NCI-H187 (cell line): ENCODE results near the gene COQ9.
A peak's percentile ranks its signal among the peaks of the same experiment; 100 is the strongest.

Source experiments
- DNase-seq, 2 experiments: peaks; one replicate each; lab custom pipeline; 2025; lab: John Stamatoyannopoulos, UW

The COQ9 gene

DNA sequence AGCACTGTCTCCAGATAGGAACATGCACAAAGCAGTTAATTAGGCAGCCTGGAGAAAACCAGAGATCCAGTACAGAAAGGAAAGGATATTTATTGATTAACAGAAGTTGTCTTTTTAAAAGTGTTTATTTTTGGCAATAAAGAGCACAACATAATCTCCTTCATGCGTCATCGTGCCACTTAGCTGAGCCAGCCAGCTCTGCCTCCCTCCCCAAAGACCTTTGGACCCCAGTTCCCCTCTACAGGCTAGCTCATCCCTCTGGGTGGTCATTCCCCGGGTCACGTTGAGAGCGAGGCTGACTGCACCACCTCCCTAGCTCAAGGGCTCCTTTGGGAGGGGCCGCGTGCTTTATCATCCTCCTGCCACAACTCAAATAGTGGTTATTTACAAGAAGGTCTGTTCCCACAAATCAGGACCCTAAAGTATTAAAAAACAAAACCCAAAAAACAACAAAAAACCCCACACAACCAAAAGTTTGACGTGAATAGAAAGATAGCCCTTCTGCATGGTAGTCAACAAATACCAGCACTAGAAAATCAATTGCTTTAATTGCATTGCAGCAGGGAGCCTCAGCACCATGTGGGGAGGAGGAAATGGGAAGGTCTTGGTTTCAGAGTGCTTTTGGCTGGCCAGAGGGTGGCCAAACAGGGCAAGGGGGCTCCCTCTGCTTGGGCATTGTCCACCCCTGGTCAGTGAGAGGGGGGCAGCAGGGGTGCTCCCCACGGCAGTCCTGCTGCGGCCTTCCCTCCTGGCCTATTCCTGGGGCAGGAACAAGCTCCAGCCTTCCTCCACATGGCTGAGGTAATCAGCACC, 24.8 kb downstream of the COQ9 start:
- no peak for DNase-seq

DNA sequence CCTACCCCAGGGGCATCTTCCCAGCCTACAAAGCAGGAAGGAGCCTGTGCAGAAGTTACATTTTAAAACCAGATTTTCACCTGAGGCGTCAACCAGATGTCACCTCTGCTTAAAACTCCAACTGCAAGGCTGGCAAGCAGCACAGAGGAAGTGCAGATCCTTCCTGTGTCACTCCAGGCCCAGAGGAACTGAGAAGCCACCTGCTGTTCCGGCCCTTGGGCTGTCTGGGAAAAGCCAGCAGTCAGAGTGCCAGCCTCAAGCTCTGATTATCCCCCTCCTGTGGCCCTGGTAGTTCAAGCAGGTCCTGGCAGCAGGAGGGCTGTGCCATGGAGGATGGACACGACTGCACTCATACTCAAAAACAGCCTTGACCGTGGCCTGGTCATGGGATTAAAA, 25.4 kb downstream of the COQ9 start:
- no peak for DNase-seq

DNA sequence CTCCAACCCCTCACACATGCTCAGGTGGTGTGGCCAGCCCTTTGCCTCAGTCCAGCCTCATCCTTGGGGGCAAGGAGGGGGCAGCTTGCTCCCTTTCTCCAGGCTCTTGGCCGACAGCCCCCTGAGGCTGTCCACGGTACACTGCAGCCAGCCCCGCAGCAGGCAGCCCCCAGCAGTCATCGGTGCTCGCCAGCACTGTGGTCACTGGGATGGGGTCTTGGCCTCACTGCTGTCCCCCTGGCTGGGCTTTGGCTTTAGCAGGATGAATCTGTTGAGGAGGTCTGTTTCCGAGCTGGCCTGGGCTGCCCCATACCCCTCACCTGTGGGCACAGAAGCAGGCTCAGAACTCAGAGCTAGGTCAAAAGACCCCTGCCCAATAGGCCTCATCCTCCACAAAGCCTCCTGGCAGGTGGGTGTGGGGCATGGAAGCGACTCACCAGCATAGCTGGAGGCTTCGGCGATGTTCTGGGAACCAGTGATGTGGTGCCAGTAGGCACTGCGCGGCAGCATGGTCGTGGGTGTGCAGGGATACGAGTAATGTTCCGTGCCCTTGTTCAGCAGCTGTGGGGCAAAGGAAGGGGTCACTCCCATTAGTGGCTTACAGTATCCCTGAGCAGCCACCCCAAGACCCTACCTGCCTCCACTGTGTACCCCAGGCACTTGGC, 26.0 kb downstream of the COQ9 start:
- no peak for DNase-seq

DNA sequence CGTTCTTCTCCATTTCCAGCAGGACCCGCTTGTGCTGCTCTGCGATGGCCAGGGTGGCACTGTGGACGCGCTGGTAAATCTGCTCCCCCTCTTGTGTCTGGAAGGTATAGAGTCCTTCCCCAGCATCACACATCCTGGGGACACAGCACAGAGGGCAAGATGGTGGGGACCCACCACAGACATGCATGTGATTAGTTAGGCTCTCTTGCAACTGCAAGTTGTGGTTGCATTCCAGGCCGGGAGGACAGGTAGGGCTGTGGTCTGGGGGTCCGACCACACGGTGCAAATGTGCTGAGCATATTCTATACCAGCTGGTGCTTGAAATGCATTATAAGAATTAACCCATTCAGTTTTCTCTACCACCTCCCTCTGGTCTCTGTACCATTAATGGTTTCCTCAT, 26.6 kb downstream of the COQ9 start:
- DNase-seq, result no peak

DNA sequence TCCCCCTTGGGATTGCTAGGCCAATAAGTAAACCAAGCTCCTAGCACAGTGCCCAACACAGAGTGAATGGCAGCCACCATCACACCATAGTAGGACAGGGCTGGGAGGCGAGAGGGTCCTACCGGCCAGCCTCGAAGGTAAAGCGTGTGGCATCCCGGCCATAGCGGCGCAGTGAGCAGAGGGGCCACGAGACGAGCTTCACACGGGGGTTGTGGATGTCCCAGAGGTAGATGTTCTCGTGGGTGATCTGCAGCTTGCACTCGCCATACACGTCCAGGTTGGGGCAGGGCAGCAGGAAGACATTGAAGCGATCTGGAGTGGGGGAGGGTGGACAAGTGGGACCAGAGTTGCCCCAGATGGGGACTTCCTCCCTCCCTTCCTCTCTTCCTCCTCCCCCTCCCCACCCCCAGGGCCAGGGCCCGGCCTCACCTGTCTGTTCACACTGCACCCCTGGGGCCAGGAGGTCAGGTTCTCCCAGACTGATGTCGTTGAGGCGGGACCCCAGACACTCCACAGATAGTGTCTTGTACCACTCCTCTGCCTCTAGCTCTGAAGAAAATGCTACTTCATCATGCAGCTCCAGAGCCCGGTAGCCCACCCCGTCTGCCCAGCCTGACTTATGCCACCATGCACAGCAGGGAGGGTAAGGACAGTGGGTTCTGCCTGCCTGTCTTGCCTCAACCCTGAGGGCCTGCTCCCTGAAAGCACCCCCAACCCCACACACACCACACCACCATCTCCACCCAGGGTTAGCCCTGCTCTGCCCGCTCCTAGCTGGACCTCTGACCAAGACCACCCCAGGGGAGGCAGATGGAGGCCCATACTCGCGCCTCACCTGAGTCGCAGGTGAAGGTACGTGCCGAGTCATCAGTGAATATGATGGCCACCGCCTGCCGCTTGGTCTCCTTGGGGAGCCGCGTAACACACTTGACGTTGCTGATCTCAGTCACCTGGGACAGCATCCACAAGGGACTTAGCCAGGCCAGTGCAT, 27.7 kb downstream of the COQ9 start:
- no peak for DNase-seq

DNA sequence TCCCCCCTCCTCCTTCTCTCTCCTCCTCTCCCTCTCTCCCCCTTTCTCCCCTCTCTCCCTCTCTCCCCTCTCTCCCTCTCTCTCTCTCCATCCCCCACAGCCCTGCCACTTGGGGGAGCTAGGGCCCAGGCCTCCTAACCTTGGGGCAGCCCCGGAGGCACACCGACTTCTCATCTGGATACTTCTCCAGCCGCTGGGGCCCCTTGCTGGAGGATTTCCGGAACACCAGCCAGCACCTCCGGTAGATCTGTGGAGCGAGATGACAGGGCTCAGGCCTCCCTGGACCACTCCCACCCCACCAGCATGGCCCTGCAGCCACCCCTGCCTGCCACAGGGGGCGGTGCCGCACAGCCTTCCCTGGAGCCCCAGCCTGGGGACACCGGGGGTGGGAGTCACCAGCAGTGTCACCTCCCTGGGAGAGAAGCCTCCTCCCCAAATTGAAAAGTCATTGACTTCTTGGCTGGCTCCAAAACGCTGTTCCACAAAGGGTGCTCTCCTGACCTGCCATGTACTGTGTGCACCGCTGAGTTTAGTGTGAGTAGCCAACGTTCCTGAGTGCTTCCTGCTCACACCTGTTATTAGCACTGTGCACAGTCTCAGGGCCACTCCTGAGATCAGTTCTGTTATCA, 28.5 kb downstream of the COQ9 start:
- no peak for DNase-seq

DNA sequence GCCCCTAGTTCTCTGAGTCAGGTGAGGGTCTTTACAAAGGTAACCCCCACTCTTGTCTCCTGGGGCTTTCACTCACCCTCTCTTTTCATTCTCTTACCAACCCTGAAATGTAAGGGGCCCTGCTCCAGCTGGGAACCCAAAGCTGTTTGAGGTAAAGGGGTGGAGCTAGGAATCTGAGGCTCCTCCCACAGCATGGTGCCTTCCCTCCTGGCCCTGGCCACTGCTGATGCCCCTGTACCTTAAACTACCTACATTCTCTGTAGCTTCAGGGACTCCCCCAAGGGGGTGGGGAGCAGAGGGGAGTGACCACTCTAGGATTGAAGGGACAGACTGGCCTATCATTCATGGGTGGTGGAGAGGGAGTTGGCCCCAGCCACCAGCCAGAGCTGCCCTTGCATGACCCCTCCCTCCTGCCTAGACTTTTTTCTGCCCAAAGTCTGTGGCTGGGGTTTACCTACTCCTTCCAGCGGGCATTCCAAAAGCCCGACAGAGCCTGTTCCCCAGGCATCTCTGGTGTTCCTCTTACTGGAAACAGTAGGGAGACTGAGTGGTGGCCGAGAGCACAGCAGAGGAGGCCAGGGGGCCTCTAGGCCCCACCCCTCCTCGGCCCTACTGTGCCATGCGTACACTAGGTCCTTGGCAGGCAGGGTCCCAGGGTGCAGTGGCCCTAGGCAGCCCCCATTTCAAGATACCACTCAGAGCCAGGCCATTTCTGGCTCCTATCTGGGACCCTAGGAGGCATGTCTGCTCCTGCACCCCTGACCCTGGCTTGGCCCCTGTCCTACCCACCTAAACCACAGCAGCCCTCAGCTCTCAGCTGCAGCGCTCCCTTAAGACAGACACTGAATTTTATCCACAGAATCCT, 29.5 kb downstream of the COQ9 start:
- no peak for DNase-seq

DNA sequence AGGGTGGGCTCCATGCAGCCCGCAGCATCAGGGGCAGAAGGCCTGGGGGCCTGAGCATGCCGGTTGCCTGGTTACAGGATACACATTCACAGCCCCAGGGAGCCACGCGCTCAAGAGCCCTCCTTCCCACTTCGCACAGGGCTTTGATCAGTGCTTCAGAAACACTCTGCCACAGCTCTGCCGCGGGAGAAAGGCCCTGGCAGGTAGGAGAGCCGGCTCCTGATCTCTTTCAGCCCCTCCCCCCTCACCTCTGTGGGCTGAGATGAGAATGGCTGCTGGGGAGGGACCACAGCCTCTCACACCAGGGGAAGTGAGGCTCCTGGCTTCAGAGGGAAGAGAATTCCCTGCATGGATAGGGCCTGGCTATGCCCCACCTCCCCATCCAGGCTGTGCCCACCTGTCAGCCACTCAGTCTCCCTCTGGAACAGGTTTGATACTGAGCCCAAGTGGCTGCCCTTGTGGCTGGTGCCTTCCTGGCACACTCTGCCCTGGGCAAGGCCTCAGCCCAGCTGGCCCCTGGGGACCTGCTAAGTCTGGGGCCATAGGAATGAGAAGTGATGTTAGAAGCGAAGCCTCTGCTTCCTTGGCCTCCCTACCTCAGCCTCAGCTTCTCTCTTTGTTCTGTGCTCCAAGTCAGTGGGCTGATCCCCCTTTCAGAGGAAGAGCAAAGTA, 30.4 kb downstream of the COQ9 start:
- peak in 1 of 2 experiments; percentile 29 for DNase-seq

DNA sequence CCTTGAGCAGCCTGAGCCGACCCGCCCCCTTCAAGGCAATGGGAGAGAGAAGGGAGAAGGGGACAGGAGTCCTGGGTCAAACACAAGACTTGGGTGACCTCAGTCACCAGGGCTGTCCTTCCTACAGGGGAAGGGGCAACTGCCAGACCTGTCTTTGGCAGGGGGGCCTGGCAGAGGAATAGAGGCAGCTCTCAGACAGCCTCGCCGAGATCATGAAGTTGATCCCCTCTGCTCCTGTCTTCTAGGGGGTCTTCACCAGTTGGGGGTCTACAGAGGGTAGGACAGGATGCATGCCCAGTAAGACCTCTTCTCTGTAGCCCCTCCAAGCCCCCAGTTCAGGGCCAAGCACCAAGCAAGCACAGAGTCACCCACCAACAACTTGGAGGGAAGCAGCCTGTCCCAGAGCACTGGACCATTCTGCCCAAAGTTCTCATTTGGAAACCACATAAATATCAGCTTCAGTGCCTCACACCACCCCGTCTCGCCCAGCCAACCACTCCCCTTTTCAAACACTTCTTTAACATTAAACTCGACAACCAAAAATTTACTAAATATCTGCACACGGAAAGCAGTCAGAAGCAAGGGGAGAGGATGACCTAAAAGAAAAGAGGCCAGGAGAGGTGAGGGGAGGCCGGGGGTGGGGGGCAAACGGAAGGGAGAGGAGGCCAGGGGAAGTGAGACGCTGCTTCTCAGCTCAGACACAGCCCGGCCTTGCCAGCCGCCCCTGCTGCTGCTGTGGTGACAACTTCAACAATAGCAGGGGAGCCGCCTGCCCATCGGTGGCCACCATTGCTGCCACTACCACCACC, 31.3 kb downstream of the COQ9 start:
- no peak for DNase-seq

DNA sequence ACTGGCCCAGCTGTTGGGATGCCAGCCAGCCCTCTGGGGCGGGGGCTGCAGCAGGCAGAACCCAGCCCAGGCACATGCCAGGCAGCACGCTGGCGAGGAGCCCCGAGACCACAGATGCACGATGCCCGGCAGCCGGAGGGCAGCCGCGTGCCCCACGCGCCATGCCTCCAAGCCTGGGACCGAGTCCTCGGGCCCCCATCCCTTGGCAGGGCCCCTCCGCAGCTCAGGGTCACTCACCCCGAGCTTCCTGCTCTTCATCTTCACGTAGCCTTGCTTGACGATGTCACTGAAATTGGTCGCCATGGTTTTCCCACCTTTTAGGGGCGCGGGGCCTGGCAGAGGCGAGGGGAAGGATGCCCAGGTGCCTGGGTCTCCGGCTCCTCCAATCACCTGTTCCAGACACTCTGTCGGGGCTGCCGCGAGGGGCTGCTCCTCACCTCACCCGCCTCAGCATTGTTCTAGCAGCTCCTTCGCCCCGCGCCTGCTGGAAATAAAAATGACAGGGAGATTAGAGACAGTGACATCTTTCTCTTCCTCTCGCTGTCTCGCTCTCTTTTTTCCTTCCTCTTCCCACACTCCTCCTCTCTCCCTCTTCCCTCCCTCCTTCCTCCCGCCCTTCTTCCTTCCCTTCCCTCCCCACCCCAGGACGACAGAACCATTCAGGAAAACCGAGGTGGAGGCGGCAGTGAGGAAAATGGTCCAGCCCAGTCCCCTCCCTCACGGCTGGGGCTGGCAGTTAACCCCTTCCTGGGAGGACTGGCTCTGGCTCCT, 32.1 kb downstream of the COQ9 start:
- peak; percentile 7 to 60 for DNase-seq

DNA sequence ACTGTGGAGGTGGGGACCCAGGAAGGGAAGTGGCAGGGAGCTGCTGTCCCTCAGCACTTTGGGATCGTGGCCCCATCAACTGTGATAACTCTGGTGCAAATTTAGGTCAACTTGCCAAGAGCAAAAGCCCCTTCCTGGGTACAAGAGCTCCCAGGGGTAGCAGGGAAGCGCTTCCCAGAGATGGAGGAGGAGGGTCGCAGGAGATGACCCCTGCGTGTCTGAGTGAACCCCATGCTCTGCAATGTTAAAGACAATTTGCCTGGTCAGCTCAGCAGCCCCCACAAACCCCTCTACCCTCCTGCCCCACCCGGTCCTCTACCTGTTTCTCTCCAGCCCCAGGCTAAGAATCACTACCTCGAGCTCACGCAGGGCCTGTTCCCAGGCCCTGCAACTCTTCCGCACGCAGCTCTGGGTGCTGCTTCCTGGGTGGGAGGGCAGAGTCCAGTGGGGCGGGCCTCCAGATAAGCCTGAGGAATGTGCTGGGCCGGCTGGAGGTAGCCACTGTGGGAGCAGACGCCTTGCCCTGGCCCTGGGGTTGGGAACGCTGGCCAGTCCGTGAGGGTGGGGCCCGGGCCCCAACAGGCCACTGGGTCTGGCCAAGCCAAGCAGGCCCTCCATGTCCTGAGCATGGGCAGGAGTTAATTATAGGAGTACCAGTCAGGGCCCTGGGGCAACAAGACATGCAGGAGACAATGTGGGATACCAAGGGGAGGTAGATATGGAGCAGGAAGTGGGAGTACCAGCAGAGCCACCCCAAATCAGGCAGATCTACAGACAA, 32.9 kb downstream of the COQ9 start:
- DNase-seq, result no peak

DNA sequence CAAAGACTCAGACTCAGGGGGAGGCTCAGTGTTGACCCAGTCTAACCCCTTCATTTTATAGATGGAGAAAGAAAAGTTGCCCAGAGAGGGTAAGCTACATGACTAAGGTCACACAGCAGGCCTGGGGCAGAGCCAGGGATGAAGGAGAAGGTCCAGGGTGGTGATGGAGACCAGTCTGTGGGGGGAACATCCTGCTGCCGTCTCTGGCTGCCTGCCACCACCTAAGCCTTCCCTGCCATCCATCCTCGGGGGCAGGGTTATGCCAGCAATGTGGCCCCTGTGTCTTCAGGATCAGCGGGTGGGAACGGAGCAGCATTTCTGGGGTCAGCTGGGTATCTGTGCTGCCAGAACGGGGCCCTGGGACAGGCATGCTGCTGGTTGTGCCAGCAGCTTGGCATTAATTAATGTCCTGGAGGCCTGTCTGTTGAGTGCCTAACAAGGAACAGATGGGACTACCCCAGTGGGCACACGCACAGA, 33.5 kb downstream of the COQ9 start:
- no peak for DNase-seq

DNA sequence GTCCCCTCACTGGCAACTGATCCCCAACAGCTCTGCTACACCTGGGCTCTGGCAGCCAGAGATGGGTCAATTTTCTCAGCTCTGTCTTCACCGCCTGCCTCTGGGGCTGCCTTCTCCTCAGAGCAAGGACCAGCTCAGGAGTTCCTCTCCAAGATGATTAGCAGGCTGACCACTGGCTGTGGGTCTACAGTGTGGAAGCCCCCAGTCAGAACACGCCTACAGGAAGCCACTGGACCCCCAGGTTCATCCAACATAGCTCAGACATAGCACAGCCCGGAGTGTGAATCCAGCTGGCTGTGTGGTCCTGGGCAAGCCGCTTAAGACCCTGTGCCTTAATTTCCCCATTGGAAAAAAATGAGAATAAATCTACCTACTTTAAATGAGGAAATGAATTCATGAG, 34.1 kb downstream of the COQ9 start:
- DNase-seq, result no peak

DNA sequence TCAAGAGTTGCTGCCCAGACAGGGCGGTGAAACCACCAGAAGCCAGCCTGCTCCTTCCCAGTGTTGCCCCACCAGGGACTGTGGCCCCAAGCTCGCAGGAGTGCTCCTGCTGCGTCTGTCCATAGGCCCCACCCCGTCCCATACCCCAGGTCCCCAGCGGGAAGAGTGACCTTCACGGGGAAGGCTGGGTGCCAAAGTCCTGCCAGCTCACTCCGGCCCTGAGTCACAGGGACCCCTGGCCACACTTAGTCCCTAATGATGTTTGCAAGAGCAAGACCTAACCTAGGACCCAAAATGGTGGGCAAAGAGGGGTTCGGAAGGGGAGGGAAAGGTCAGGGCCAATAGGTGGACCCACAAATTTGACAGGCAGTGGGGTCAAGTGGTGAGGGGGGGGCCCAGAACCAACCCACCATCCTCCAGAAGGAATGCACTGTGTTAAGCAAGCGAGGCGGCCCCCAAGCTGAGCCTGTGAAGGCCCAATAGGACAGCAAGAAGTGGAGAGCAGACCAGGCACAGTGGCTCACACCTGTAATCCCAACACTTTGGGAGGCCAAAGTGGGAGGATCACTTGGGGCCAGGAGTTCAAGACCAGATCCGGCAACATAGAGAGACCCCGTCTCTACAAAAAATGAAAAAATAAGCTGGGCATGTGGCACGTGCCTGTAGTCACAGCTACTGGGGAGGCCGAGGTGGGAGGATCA, 35.7 kb downstream of the COQ9 start:
- DNase-seq, result no peak

DNA sequence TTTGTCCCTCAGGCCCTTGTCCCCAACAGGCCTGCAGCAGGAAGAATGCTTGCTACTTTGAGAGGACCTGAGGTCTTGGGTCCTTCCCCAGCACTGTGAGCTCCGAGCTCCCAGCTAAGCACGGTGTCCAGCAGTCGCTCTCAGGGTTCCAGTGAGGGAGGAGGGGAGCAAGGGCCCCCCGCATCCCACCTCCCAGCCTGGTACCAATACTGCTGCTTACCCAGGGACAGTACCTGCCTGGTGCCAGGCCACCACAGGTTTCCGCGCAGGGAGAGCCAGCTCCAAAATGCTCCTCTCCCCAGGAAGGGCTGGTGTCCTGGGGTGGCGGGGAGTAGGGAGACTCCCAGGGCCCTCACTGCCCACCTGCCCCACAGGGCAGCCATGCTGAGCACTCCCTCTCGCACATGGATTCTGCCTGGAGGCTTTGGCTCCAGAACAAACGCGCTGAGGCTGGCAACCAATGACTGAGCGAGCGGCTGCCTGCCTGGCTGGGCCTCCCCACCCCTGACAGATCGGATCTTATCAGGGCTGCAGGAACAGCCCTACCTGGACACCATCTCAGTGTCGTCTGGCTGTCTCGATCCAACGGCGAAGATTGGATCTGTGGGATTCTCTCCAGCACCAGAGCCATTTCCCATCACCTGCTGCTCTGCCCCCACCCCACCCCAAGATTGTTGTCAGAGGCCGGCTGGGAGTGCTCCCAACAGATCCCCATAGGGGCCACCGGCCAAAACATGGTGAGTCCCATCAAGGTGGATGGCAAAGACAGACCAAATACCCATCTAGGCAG, 36.6 kb downstream of the COQ9 start:
- DNase-seq, result no peak

DNA sequence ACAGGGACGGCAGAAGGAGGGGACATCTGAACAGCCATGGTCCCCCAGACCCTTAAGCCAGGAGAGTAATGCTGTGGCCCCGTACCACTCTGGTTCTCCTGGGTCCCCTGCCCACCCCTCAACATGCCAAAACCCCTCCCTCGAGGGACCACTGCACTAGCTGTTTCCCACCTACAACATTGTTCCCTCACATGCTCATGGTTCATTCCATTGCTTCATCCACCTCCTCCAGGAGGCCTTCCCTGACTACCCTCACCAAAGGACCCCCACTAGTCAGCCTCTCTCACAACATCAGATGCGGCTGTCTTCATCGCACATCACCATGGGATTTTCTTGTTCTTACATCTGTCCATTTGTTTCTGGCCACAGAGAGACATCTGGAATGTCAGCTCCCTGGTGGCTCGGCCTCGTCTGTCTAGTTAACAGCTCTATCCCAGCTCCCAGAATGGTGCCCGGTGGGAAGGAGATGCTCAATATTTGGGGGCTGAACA, 37.3 kb downstream of the COQ9 start:
- no peak for DNase-seq
